GM18517 (cell line): ENCODE data around the gene MDM1.

ENCODE experiments used
- ATAC-seq: cut with Tn5 transposase; IDR thresholded peaks from one replicate; pipeline ENCODE4 v1.9.1; 2021; ENCODE audit warnings: mild to moderate bottlenecking, moderate library complexity; ENCODE audit not compliant: unreplicated experiment

The MDM1 gene

GRCh38 chr12:68280240-68280639 lies 51.9 kb downstream of the MDM1 start:
- no peak for ATAC-seq

- no peak for ATAC-seq
Measured at GRCh38 chr12:68279227-68280054, 52.7 kb downstream of the MDM1 start.

- ATAC-seq: no peak
Measured at GRCh38 chr12:68276402-68276930, 55.7 kb downstream of the MDM1 start.

- ATAC-seq: no peak
Measured at GRCh38 chr12:68272732-68273131, 59.4 kb downstream of the MDM1 start.

- no peak for ATAC-seq
Measured at GRCh38 chr12:68271346-68271745, 60.8 kb downstream of the MDM1 start.

GRCh38 chr12:68270358-68270757 lies 61.8 kb downstream of the MDM1 start:
- no peak for ATAC-seq

- no peak for ATAC-seq
Measured at GRCh38 chr12:68269779-68270178, 62.4 kb downstream of the MDM1 start.

- ATAC-seq: no peak
Measured at GRCh38 chr12:68268967-68269366, 63.2 kb downstream of the MDM1 start.

- ATAC-seq: no peak
Measured at GRCh38 chr12:68267892-68268396, 64.2 kb downstream of the MDM1 start.

GRCh38 chr12:68264857-68265256 lies 67.3 kb downstream of the MDM1 start:
- no peak for ATAC-seq

GRCh38 chr12:68264158-68264855 lies 67.9 kb downstream of the MDM1 start:
- no peak for ATAC-seq

GRCh38 chr12:68263366-68263765 lies 68.8 kb downstream of the MDM1 start:
- ATAC-seq: no peak

GRCh38 chr12:68261896-68262295 lies 70.3 kb downstream of the MDM1 start:
- ATAC-seq: no peak

- ATAC-seq: no peak
Measured at GRCh38 chr12:68260153-68260552, 72.0 kb downstream of the MDM1 start.

GRCh38 chr12:68259318-68259940 lies 72.7 kb downstream of the MDM1 start:
- ATAC-seq: no peak

GRCh38 chr12:68253504-68253903 lies 78.7 kb downstream of the MDM1 start, which contains the start of gene IL22:
TSS of gene IL22 (minus strand) at chr12:68253604. CDS start at chr12:68253448, 156 bp downstream.
- no peak for ATAC-seq

- no peak for ATAC-seq
Measured at GRCh38 chr12:68252077-68252476, 80.1 kb downstream of the MDM1 start.

- no peak for ATAC-seq
Measured at GRCh38 chr12:68250454-68250853, 81.7 kb downstream of the MDM1 start.

- ATAC-seq: no peak
Measured at GRCh38 chr12:68247785-68248184, 84.4 kb downstream of the MDM1 start.

GRCh38 chr12:68246350-68246749 lies 85.8 kb downstream of the MDM1 start:
- ATAC-seq: no peak
